Uterus (tissue), 4 donors: ENCODE data around the gene COL13A1. TPM values are rescaled to one million over a fixed set of nuclear protein-coding genes. Genes with fewer than 3 reads are reported as not detected.

Source experiments
- DNase-seq, 2 donors: peaks; one replicate each; pipeline ENCODE4 v3.0.0-alpha.2; 2019 to 2020
- H3K27ac ChIP-seq, 2 donors: fragments of 200-600 bp; sonication (generic); 1 replicate in 1 of 2; 2 replicates in 1 of 2; pipeline ENCODE4 v1.5.1; 2016 to 2018
- H3K27me3 ChIP-seq, 2 donors: fragments of 200-600 bp; sonication (generic); one replicate each; pipeline ENCODE4 v1.5.1; 2018 to 2019; ENCODE audit warnings: control low read depth in 1 of 2
- H3K36me3 ChIP-seq, 2 donors: fragments of 200-600 bp; sonication (generic); one replicate each; pipeline ENCODE4 v1.5.1; 2019; ENCODE audit warnings: control low read depth in 1 of 2
- H3K4me1 ChIP-seq, 2 donors: fragments of 200-600 bp; sonication (generic); one replicate each; pipeline ENCODE4 v1.5.1; 2018 to 2019; ENCODE audit warnings: control low read depth in 1 of 2
- H3K4me3 ChIP-seq, 2 donors: fragments of 200-600 bp; sonication (generic); 1 replicate in 1 of 2; 2 replicates in 1 of 2; pipeline ENCODE4 v1.5.1; 2018 to 2019; ENCODE audit warnings: mild to moderate bottlenecking in 1 of 2
- H3K9me3 ChIP-seq, 2 donors: fragments of 200-600 bp; sonication (generic); one replicate each; pipeline ENCODE4 v1.5.1; 2019; ENCODE audit warnings: control low read depth in 1 of 2
- POLR2A ChIP-seq, 2 donors: fragments of 450-650 bp; IDR thresholded peaks; one replicate each; pipeline ENCODE4 v1.6.1; 2016; ENCODE audit warnings: antibody characterized with exemption in 2 of 2, mild to moderate bottlenecking in 1 of 2, moderate library complexity in 1 of 2
- intact Hi-C: fragments of 100-400 bp; cut with DNase I; formaldehyde crosslinking; loops from one replicate; pipeline ENCODE4 v1.15.1; 2023; ENCODE audit warnings: low total_unique reads
- total RNA-seq, 4 donors: library from RNA; depleted of rRNA in 3 of 4; stranded (reverse); fragments of >200 nt in 3 of 4; gene quantifications; one replicate each; pipeline versions ENCODE4 v1.1.0 to v1.2.4, GENCODE V29; 2014 to 2023
- TF ChIP-seq, protein P1 (sequence below), 4 experiments: fragments of 200-600 bp in 2 of 4; fragments of 450-650 bp in 2 of 4; sonication (generic) in 2 of 4; IDR thresholded peaks; one replicate each; pipeline ENCODE4 v1.5.1; 2016 to 2019; ENCODE audit warnings: antibody characterized with exemption in 4 of 4, mild to moderate bottlenecking in 2 of 4, moderate library complexity in 1 of 4
- donor health status: DM: yes; HTN: yes; CAD: no.

The COL13A1 gene
- total RNA-seq, 4 donors from 2014 or later, result 2.1 to 13.9 (median 3.6) TPM; not detected in 1

GRCh38 chr10:69780077-69780476 lies 21.6 kb upstream of the COL13A1 start:
- intact Hi-C loops, result loop anchor here (10.0 kb wide), 1 partner anchor 135 kb away; no protein-coding TSS in a partner anchor
- no peak for DNase-seq
- H3K27me3 ChIP-seq, result no peaks in the 10 kb centered on the region
- no peaks in the 10 kb centered on the region for H3K4me1 ChIP-seq
- no peaks in the 10 kb centered on the region for H3K36me3 ChIP-seq
- H3K27ac ChIP-seq, result no peak overlapping the region
- no peaks in the 10 kb centered on the region for H3K9me3 ChIP-seq
- H3K4me3 ChIP-seq, result no peak overlapping the region
- TF ChIP-seq POLR2A (IDR thresholded peaks at IDR 0.05), result no peak
- TF ChIP-seq, protein P1, sequence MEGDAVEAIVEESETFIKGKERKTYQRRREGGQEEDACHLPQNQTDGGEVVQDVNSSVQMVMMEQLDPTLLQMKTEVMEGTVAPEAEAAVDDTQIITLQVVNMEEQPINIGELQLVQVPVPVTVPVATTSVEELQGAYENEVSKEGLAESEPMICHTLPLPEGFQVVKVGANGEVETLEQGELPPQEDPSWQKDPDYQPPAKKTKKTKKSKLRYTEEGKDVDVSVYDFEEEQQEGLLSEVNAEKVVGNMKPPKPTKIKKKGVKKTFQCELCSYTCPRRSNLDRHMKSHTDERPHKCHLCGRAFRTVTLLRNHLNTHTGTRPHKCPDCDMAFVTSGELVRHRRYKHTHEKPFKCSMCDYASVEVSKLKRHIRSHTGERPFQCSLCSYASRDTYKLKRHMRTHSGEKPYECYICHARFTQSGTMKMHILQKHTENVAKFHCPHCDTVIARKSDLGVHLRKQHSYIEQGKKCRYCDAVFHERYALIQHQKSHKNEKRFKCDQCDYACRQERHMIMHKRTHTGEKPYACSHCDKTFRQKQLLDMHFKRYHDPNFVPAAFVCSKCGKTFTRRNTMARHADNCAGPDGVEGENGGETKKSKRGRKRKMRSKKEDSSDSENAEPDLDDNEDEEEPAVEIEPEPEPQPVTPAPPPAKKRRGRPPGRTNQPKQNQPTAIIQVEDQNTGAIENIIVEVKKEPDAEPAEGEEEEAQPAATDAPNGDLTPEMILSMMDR (IDR thresholded peaks at IDR 0.05), result no peak

DNA sequence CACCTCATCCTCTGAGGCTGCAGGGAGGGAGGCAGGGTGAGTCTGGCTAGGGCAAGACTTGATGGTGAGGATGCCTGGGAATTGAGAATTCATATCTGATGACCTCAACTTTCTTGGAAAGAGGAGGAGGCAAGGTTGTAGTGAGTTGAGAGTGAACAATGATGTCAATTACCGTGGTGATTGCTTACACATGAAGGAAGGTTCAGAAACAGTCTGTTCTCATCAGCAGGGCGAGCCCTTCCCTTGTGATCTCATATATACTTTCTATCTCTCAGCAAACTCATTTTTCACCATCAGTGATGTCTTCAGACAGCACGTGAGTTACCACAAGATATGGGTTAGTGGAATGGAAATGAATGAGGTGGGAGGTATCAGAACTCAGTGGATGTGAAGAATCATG lies 20.1 kb upstream of the COL13A1 start:
- no peaks in the 10 kb centered on the region for H3K9me3 ChIP-seq
- intact Hi-C loops, result loop anchor here (10.0 kb wide), 1 partner anchor 133 kb away; no protein-coding TSS in a partner anchor
- H3K27ac ChIP-seq, result no peak overlapping the region
- no peaks in the 10 kb centered on the region for H3K36me3 ChIP-seq
- DNase-seq, result no peak
- H3K27me3 ChIP-seq, result no peaks in the 10 kb centered on the region
- H3K4me1 ChIP-seq, result no peaks in the 10 kb centered on the region
- H3K4me3 ChIP-seq, result no peak overlapping the region
- TF ChIP-seq, protein P1 (IDR thresholded peaks at IDR 0.05), result no peak
- TF ChIP-seq POLR2A (IDR thresholded peaks at IDR 0.05), result no peak

GRCh38 chr10:69783515-69783914 lies 18.2 kb upstream of the COL13A1 start:
- TF ChIP-seq POLR2A (IDR thresholded peaks at IDR 0.05), result no peak
- TF ChIP-seq, protein P1 (IDR thresholded peaks at IDR 0.05), result no peak
- no peaks in the 10 kb centered on the region for H3K36me3 ChIP-seq
- no peaks in the 10 kb centered on the region for H3K4me1 ChIP-seq
- no peaks in the 10 kb centered on the region for H3K27me3 ChIP-seq
- H3K9me3 ChIP-seq, result no peaks in the 10 kb centered on the region
- no peak for DNase-seq
- intact Hi-C loops, result loop anchor here (10.0 kb wide), 1 partner anchor 131 kb away; no protein-coding TSS in a partner anchor
- no peak overlapping the region for H3K4me3 ChIP-seq
- H3K27ac ChIP-seq, result no peak overlapping the region

- Histone ChIP-seq H3K9me3 (no peaks in the 10 kb centered on the region), H3K27me3 (no peaks in the 10 kb centered on the region), H3K4me3 (no peak overlapping the region), H3K27ac (no peak overlapping the region), H3K4me1 (no peaks in the 10 kb centered on the region), H3K36me3 (no peaks in the 10 kb centered on the region)
- intact Hi-C loops, result loop anchor here (10.0 kb wide), 1 partner anchor 128 kb away; no protein-coding TSS in a partner anchor
- DNase-seq, result no peak
- TF ChIP-seq, protein P1 (IDR thresholded peaks at IDR 0.05), result no peak
- no peak for TF ChIP-seq POLR2A (IDR thresholded peaks at IDR 0.05)
These were observed 14.9 kb upstream of the COL13A1 start for GRCh38 chr10:69786791-69787190.

- intact Hi-C loops, result loop anchor here (10.0 kb wide), 1 partner anchor 127 kb away; no protein-coding TSS in a partner anchor
- Histone ChIP-seq H3K4me1 (no peaks in the 10 kb centered on the region), H3K27ac (no peak overlapping the region), H3K36me3 (no peaks in the 10 kb centered on the region), H3K27me3 (no peaks in the 10 kb centered on the region), H3K9me3 (no peaks in the 10 kb centered on the region), H3K4me3 (no peak overlapping the region)
- DNase-seq, result no peak
- no peak for TF ChIP-seq POLR2A (IDR thresholded peaks at IDR 0.05)
- TF ChIP-seq, protein P1 (IDR thresholded peaks at IDR 0.05), result no peak
These were observed 14.0 kb upstream of the COL13A1 start for GRCh38 chr10:69787681-69788080.
